ENCODE results near the gene CDH24. TPM values are rescaled to one million over a fixed set of nuclear protein-coding genes. Genes with fewer than 3 reads are reported as not detected.

CDH24 gene
- total and polyA plus RNA-seq, 9 of the 15 experiments (the other 6 are each of a cell fraction or from before 2014, with no cell fraction given): 0.04 to 16.2 (median 4.9) TPM

DNA sequence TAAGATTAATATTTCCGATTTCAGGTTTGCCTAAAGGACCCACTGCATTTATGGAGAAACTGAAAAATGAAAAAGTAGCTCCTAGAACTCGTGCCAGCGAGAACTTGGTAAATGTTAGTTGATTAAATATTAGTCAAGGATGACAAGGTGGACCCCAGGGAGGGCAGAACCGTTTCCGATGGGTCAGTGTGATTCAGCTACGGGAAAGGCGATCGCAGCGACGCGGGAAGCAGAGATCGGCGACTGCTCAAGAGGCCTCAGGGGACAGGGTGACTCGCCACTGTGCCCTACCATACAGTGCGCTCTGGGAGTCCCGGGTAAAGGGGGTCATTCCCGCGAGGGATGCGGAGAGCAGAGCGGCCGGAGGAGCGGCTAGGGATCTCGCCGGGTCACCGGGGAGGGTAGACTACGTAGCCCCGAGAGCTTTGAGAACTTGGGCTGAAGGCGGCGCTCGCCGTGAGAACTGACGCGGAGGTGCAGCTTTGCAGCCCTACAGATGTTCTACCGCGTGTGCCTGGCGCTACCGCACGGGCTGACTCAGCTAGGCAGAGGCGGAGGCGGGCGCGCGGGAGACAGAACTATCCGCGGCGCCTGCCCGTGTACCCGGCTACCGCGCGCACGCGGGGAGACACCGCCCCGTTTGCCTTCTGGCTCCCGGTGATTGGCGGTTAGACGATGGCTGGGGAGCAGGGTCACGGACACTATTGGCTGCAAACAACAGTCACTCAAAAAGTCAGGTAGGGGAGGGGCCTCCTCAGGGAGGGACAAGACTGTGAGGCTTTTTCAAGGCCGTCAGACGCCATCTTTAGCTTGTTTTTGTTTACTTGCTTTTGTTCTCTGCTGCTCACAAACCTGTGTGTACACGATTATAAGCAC lies 50.5 kb downstream of the CDH24 start (continued):
- TF ChIP-seq IRF2 (CRISPR knock-in tag; IDR thresholded peaks at IDR 0.05) (no peak; the same call in 1 of the 2 replicates), GABPA (tag; conservative IDR thresholded peaks at IDR 0.05; ENCODE audit: low read depth) (0 out of 2 replicates have a peak, but pooled peaks have one; percentile 23), MAFG (tag; conservative IDR thresholded peaks at IDR 0.05) (peak; percentile 64), KDM2B (CRISPR knock-in tag; IDR thresholded peaks at IDR 0.05) (peak; percentile 79; the same call in 1 of the 2 replicates), HDAC2 (IDR thresholded peaks at IDR 0.05) (peak; percentile 26; the same call in 1 of the 2 replicates), FOXK2 (conservative IDR thresholded peaks at IDR 0.05 in 1 of 2, IDR thresholded peaks at IDR 0.05 in 1 of 2; ENCODE audit: low read depth in 2 of 2) (peak; percentile 86 to 87), CHD4 (IDR thresholded peaks at IDR 0.05; ENCODE audit: insufficient read depth, insufficient replicate concordance, low read depth, low read length, poor library complexity, severe bottlenecking) (no peak), CTBP1 (IDR thresholded peaks at IDR 0.05; ENCODE audit: borderline replicate concordance) (peak; percentile 97), ZNF431 (CRISPR knock-in tag; IDR thresholded peaks at IDR 0.05) (peak; percentile 85), SUPT5H (IDR thresholded peaks at IDR 0.05) (peak; percentile 91), MTA2 (IDR thresholded peaks at IDR 0.05; ENCODE audit: low read depth) (0 out of 2 replicates have a peak, but pooled peaks have one; percentile 25), DPF2 (IDR thresholded peaks at IDR 0.05) (0 out of 2 replicates have a peak, but pooled peaks have one; percentile 53), ZNF311 (CRISPR knock-in tag; IDR thresholded peaks at IDR 0.05) (no peak), POLR2H (tag; IDR thresholded peaks at IDR 0.05; ENCODE audit: low read depth) (peak; percentile 89), NCOA6 (IDR thresholded peaks at IDR 0.05) (no peak), GABPB2 (CRISPR knock-in tag; conservative IDR thresholded peaks at IDR 0.05) (no peak), ZNF184 (CRISPR knock-in tag; IDR thresholded peaks at IDR 0.05) (no peak), MEF2D (tag; conservative IDR thresholded peaks at IDR 0.05; ENCODE audit: low read depth) (0 out of 2 replicates have a peak, but pooled peaks have one; percentile 24), TBP (optimal IDR thresholded peaks at IDR 0.05; ENCODE audit: low read depth, low read length) (peak; percentile 89)
- TF ChIP-seq, protein P1, sequence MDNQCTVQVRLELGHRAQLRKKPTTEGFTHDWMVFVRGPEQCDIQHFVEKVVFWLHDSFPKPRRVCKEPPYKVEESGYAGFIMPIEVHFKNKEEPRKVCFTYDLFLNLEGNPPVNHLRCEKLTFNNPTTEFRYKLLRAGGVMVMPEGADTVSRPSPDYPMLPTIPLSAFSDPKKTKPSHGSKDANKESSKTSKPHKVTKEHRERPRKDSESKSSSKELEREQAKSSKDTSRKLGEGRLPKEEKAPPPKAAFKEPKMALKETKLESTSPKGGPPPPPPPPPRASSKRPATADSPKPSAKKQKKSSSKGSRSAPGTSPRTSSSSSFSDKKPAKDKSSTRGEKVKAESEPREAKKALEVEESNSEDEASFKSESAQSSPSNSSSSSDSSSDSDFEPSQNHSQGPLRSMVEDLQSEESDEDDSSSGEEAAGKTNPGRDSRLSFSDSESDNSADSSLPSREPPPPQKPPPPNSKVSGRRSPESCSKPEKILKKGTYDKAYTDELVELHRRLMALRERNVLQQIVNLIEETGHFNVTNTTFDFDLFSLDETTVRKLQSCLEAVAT (IDR thresholded peaks at IDR 0.05): peak in 1 of 2 experiments; percentile 80; a peak in 1 of 4 replicates
- TF ChIP-seq, protein P2, sequence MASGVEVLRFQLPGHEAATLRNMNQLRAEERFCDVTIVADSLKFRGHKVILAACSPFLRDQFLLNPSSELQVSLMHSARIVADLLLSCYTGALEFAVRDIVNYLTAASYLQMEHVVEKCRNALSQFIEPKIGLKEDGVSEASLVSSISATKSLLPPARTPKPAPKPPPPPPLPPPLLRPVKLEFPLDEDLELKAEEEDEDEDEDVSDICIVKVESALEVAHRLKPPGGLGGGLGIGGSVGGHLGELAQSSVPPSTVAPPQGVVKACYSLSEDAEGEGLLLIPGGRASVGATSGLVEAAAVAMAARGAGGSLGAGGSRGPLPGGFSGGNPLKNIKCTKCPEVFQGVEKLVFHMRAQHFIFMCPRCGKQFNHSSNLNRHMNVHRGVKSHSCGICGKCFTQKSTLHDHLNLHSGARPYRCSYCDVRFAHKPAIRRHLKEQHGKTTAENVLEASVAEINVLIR (CRISPR knock-in tag; IDR thresholded peaks at IDR 0.05): peak; percentile 33; the same call in 1 of the 2 replicates
- TF ChIP-seq, protein P3, sequence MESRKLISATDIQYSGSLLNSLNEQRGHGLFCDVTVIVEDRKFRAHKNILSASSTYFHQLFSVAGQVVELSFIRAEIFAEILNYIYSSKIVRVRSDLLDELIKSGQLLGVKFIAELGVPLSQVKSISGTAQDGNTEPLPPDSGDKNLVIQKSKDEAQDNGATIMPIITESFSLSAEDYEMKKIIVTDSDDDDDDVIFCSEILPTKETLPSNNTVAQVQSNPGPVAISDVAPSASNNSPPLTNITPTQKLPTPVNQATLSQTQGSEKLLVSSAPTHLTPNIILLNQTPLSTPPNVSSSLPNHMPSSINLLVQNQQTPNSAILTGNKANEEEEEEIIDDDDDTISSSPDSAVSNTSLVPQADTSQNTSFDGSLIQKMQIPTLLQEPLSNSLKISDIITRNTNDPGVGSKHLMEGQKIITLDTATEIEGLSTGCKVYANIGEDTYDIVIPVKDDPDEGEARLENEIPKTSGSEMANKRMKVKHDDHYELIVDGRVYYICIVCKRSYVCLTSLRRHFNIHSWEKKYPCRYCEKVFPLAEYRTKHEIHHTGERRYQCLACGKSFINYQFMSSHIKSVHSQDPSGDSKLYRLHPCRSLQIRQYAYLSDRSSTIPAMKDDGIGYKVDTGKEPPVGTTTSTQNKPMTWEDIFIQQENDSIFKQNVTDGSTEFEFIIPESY (CRISPR knock-in tag; IDR thresholded peaks at IDR 0.05): peak; percentile 64; the same call in 1 of the 2 replicates
